ELF-1 (cell line): ENCODE measurements around the gene PCSK5.
"Not testable (repeated sequence)": the region's sequence is repeated elsewhere in the genome, so short reads cannot be mapped to it uniquely, and the experiment has no call there.

ENCODE experiments used
- DNase-seq: peaks from one replicate; pipeline ENCODE4 v3.0.0-alpha.2; 2016; ENCODE audit warnings: low read depth, low spot score

PCSK5 gene

GRCh38 chr9:76310577-76310976, 420.1 kb downstream of the PCSK5 start:
- no peak for DNase-seq

GRCh38 chr9:76310991-76311390, 420.5 kb downstream of the PCSK5 start:
- DNase-seq, result no peak

GRCh38 chr9:76311537-76311936, 421.1 kb downstream of the PCSK5 start:
- no peak for DNase-seq

- DNase-seq, result no peak
Measured at GRCh38 chr9:76313771-76314170, 423.3 kb downstream of the PCSK5 start.

- DNase-seq, result no peak
Measured at GRCh38 chr9:76314321-76314720, 423.8 kb downstream of the PCSK5 start.

GRCh38 chr9:76316069-76316468, 425.6 kb downstream of the PCSK5 start:
- DNase-seq, result no peak

GRCh38 chr9:76319466-76319865, 429.0 kb downstream of the PCSK5 start:
- DNase-seq, result not testable (repeated sequence)

GRCh38 chr9:76321195-76321828, 430.8 kb downstream of the PCSK5 start:
- peak; percentile 53 for DNase-seq

GRCh38 chr9:76322810-76323209, 432.3 kb downstream of the PCSK5 start:
- peak; percentile 60 for DNase-seq

- no peak for DNase-seq
Measured at GRCh38 chr9:76323490-76323889, 433.0 kb downstream of the PCSK5 start.

GRCh38 chr9:76324030-76324429, 433.6 kb downstream of the PCSK5 start:
- DNase-seq, result not testable (repeated sequence)

- DNase-seq, result no peak
Measured at GRCh38 chr9:76330034-76330433, 439.6 kb downstream of the PCSK5 start.

- DNase-seq, result no peak
Measured at GRCh38 chr9:76333388-76333787, 442.9 kb downstream of the PCSK5 start.

- peak; percentile 57 for DNase-seq
Measured at GRCh38 chr9:76333964-76334363, 443.5 kb downstream of the PCSK5 start.

- DNase-seq, result no peak
Measured at GRCh38 chr9:76336027-76336426, 445.6 kb downstream of the PCSK5 start.

- DNase-seq, result no peak
Measured at GRCh38 chr9:76338418-76338817, 447.9 kb downstream of the PCSK5 start.

GRCh38 chr9:76341616-76342015, 451.1 kb downstream of the PCSK5 start:
- DNase-seq, result no peak

GRCh38 chr9:76342201-76342600, 451.7 kb downstream of the PCSK5 start:
- no peak for DNase-seq

- DNase-seq, result no peak
Measured at GRCh38 chr9:76342858-76343257, 452.4 kb downstream of the PCSK5 start.

- no peak for DNase-seq
Measured at GRCh38 chr9:76349865-76350264, 459.4 kb downstream of the PCSK5 start.

GRCh38 chr9:76351006-76351405, 460.5 kb downstream of the PCSK5 start:
- DNase-seq, result no peak

GRCh38 chr9:76352026-76352620, 461.6 kb downstream of the PCSK5 start:
- DNase-seq, result no peak

- DNase-seq, result no peak
Measured at GRCh38 chr9:76353280-76353679, 462.8 kb downstream of the PCSK5 start.

GRCh38 chr9:76354221-76354620, 463.7 kb downstream of the PCSK5 start:
- DNase-seq, result no peak
